WI38 (cell line): Measurements from ENCODE around the gene KIAA0513.

Experiments
- H3K4me3 ChIP-seq: 2 replicates; pipeline ENCODE4 v1.5.1; 2011; ENCODE audit warnings: low read depth, mild to moderate bottlenecking, control low read depth, low read length
- CTCF ChIP-seq: IDR thresholded peaks from 2 replicates; pipeline ENCODE4 v1.5.1; 2012; ENCODE audit warnings: low read depth, mild to moderate bottlenecking, control low read depth, low read length

KIAA0513 gene

GRCh38 chr16:85090873-85091521, 63.4 kb downstream of the KIAA0513 start:
- no peak overlapping the region for H3K4me3 ChIP-seq
- TF ChIP-seq CTCF: no peak

GRCh38 chr16:85091522-85091910, 63.9 kb downstream of the KIAA0513 start:
- no peak for TF ChIP-seq CTCF
- no peak overlapping the region for H3K4me3 ChIP-seq

GRCh38 chr16:85092309-85092708, 64.7 kb downstream of the KIAA0513 start:
- TF ChIP-seq CTCF: no peak
- H3K4me3 ChIP-seq: no peak overlapping the region

GRCh38 chr16:85092851-85093250, 65.3 kb downstream of the KIAA0513 start:
- no peak for TF ChIP-seq CTCF
- no peak overlapping the region for H3K4me3 ChIP-seq

GRCh38 chr16:85093705-85094104, 66.1 kb downstream of the KIAA0513 start:
- H3K4me3 ChIP-seq: no peak overlapping the region
- no peak for TF ChIP-seq CTCF

GRCh38 chr16:85094176-85094805, 66.7 kb downstream of the KIAA0513 start:
- TF ChIP-seq CTCF: no peak
- no peak overlapping the region for H3K4me3 ChIP-seq

GRCh38 chr16:85094812-85095211, 67.2 kb downstream of the KIAA0513 start:
- no peak for TF ChIP-seq CTCF
- H3K4me3 ChIP-seq: no peak overlapping the region
